Ovary (tissue), 9 donors: ENCODE data around the gene NRXN2. TPM values are rescaled to one million over a fixed set of nuclear protein-coding genes. Genes with fewer than 3 reads are reported as not detected.
A peak's percentile ranks its signal among the peaks of the same experiment; 100 is the strongest.
"Not testable (repeated sequence)": the region's sequence is repeated elsewhere in the genome, so short reads cannot be mapped to it uniquely, and the experiment has no call there.

Experiments
- DNase-seq, 5 donors: peaks; one replicate each; pipeline ENCODE4 v3.0.0-alpha.2; 2019 to 2020
- H3K27ac ChIP-seq, 2 donors: fragments of 200-600 bp; one replicate each; pipeline versions ENCODE4 v1.5.1 to v1.8.0; 2019 to 2022
- H3K27me3 ChIP-seq: fragments of 200-600 bp; one replicate; pipeline ENCODE4 v1.8.0; 2022
- H3K36me3 ChIP-seq: fragments of 200-600 bp; sonication (generic); one replicate; pipeline ENCODE4 v1.5.1; 2019
- H3K4me1 ChIP-seq: one replicate; pipeline ENCODE4 v1.8.1; 2013; ENCODE audit warnings: mild to moderate bottlenecking, moderate library complexity; ENCODE audit not compliant: insufficient read depth
- H3K4me3 ChIP-seq: fragments of 200-600 bp; sonication (generic); one replicate; pipeline ENCODE4 v1.5.1; 2017
- H3K9me3 ChIP-seq, 2 donors: fragments of 200-600 bp in 1 of 2; sonication (generic) in 1 of 2; one replicate each; pipeline versions ENCODE4 v1.5.1 to v1.8.1; 2013 to 2019; ENCODE audit warnings: mild to moderate bottlenecking in 1 of 2, moderate library complexity in 1 of 2
- CTCF ChIP-seq, 3 donors: fragments of 450-650 bp in 2 of 3; fragments of 200-600 bp in 1 of 3; IDR thresholded peaks; one replicate each; pipeline versions ENCODE4 v1.5.1 to v1.8.0; 2016 to 2022; ENCODE audit warnings: antibody characterized with exemption in 3 of 3, mild to moderate bottlenecking in 1 of 3
- EP300 ChIP-seq: sonication (generic); formaldehyde crosslinking; IDR thresholded peaks from one replicate; pipeline ENCODE4 v1.6.1; 2017; ENCODE audit warnings: antibody characterized with exemption
- POLR2A ChIP-seq: fragments of 450-650 bp; IDR thresholded peaks from one replicate; pipeline ENCODE4 v1.6.1; 2017; ENCODE audit warnings: antibody characterized with exemption, mild to moderate bottlenecking, moderate library complexity
- WGBS, 3 donors: extraction: QIAGEN DNeasy Blood & Tissue Kit in 1 of 3; methylation state at CpG; one replicate each; pipeline versions ENCODE4 v1.1.5 to v1.1.7; 2013 to 2017; 5-methylcytosine and 5-hydroxymethylcytosine counted together
- intact Hi-C, 4 donors: fragments of 100-400 bp; cut with DNase I; formaldehyde crosslinking; loops; one replicate each; pipeline versions ENCODE4 v1.11.0 to v1.15.1; 2022 to 2023
- polyA plus RNA-seq, 2 donors: library from polyadenylated mRNA; stranded (reverse); fragments of 200-250 nt in 1 of 2; fragments of 350-450 nt in 1 of 2; fragmentation: Illumina TruSeq in 1 of 2; extraction: RNeasy Lipid Tissue Mini Kit (QIAGEN cat#74804) in 1 of 2; gene quantifications; one replicate each; pipeline ENCODE4 v1.2.3, GENCODE V29; 2013 to 2014
- total RNA-seq, 7 donors: library from RNA; depleted of rRNA in 2 of 7; stranded (reverse); fragments of >200 nt in 2 of 7; fragmentation: NEBNext Ultra II Directional in 3 of 7; extraction: Animal tissue kit (Norgen Biotek cat#: 25700) in 3 of 7; gene quantifications; one replicate each; pipeline versions ENCODE4 v1.1.0 to v1.2.4, GENCODE V29; 2016 to 2023
- donor health status: DM: no; HTN: no; CAD: no; lungs with moderate emphysema.
- donor health status: DM: no; HTN: no; CAD: no.
- donor health status: Bipolar disorder and iron deficiency.
- donor health status: DM: yes; HTN: yes; CAD: no.
- donor health status: DM: no; HTN: no; CAD: no.
- donor health status: DM: yes; HTN: yes; CAD: no.

NRXN2 gene
- total and polyA plus RNA-seq, 9 donors = 6.4 to 64.1 (median 19.7) TPM

- no peaks in the 10 kb centered on the region for H3K9me3 ChIP-seq
- peak in 1 of 5 donors; percentile 28 for DNase-seq
- H3K36me3 ChIP-seq = no peaks in the 10 kb centered on the region
- H3K4me1 ChIP-seq = no peaks in the 10 kb centered on the region
- TF ChIP-seq POLR2A (no peak), CTCF (IDR thresholded peaks at IDR 0.05) (no peak), EP300 (no peak)
- H3K27me3 ChIP-seq = no peaks in the 10 kb centered on the region
- no peak overlapping the region for H3K27ac ChIP-seq
- 16 to 23% (median 18%) methylated on average over 42 to 46 of the region's 46 CpGs for WGBS, 3 donors
- intact Hi-C loops = no loop called here
- no peak overlapping the region for H3K4me3 ChIP-seq
Observed at GRCh38 chr11:64711138-64711955, 11.7 kb downstream of the NRXN2 start.

- TF ChIP-seq CTCF (IDR thresholded peaks at IDR 0.05) (no peak), EP300 (no peak), POLR2A (no peak)
- H3K27ac ChIP-seq = no peak overlapping the region
- DNase-seq = no peak
- intact Hi-C loops = no loop called here
- H3K4me3 ChIP-seq = no peak overlapping the region
- WGBS, 3 donors = 24 to 40% (median 34%) methylated on average over 13 of the region's 13 CpGs
- no peaks in the 10 kb centered on the region for H3K4me1 ChIP-seq
- H3K36me3 ChIP-seq = no peaks in the 10 kb centered on the region
- H3K27me3 ChIP-seq = no peaks in the 10 kb centered on the region
- H3K9me3 ChIP-seq = no peaks in the 10 kb centered on the region
Observed at GRCh38 chr11:64710418-64711137, 12.4 kb downstream of the NRXN2 start.

- Histone ChIP-seq H3K27me3 (no peaks in the 10 kb centered on the region), H3K27ac (no peak overlapping the region), H3K36me3 (no peaks in the 10 kb centered on the region), H3K9me3 (no peaks in the 10 kb centered on the region), H3K4me1 (no peaks in the 10 kb centered on the region), H3K4me3 (no peak overlapping the region)
- no peak for TF ChIP-seq CTCF (IDR thresholded peaks at IDR 0.05)
- no peak for TF ChIP-seq EP300
- no peak for TF ChIP-seq POLR2A
- intact Hi-C loops = no loop called here
- no peak for DNase-seq
- 7 to 44% (median 17%) methylated on average over 2 of the region's 2 CpGs for WGBS, 3 donors
Observed at GRCh38 chr11:64705501-64705900, 17.5 kb downstream of the NRXN2 start.

- intact Hi-C loops = no loop called here
- WGBS, 3 donors = 88 to 91% (median 90%) methylated on average over 2 of the region's 2 CpGs
Observed at GRCh38 chr11:64703048-64703447, 19.9 kb downstream of the NRXN2 start.

GRCh38 chr11:64701956-64702355, 21.0 kb downstream of the NRXN2 start:
- H3K4me1 ChIP-seq, H3K27me3 ChIP-seq, intact Hi-C loops, H3K36me3 ChIP-seq, H3K9me3 ChIP-seq, H3K27ac ChIP-seq, H3K4me3 ChIP-seq, DNase-seq: not testable (repeated sequence)
- 84 to 96% (median 85%) methylated on average over 10 to 26 of the region's 29 CpGs for WGBS, 3 donors

More at GRCh38 chr11:64703048-64703447, 19.9 kb downstream of the NRXN2 start:
- Histone ChIP-seq H3K36me3 (no peaks in the 10 kb centered on the region), H3K27me3 (no peaks in the 10 kb centered on the region), H3K4me1 (no peaks in the 10 kb centered on the region), H3K9me3 (no peaks in the 10 kb centered on the region), H3K27ac (no peak overlapping the region), H3K4me3 (no peak overlapping the region)
- no peak for DNase-seq
- no peak for TF ChIP-seq CTCF (IDR thresholded peaks at IDR 0.05)
- no peak for TF ChIP-seq POLR2A
- no peak for TF ChIP-seq EP300
